NCI-H524 treated with DMSO at 0.1 percent for 48 hours (cell line): Measurements from ENCODE around the gene OTUD7B.

ENCODE experiments used
- DNase-seq: peaks from one replicate; lab custom pipeline; 2025; lab: John Stamatoyannopoulos, UW

OTUD7B gene

DNA sequence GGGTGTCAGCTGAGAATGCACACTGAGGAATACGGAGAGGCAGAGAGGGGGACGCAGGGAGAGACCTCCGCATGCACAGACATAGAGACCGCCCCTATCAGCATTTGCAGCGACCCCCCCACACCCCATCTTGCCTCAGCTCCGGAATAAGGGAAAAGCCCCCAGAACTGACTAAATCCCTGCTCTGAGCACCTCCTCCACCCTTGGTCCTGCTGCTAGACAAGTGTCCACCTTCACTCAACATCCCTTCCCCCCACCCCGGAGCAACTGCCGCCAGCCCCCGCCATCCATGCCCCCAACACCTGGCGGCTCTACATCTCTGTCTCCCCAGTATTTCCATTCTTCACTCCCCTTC lies 93.7 kb downstream of the OTUD7B start:
- no peak for DNase-seq

- no peak for DNase-seq
Observed at GRCh38 chr1:149916193-149916897, 94.2 kb downstream of the OTUD7B start.

DNA sequence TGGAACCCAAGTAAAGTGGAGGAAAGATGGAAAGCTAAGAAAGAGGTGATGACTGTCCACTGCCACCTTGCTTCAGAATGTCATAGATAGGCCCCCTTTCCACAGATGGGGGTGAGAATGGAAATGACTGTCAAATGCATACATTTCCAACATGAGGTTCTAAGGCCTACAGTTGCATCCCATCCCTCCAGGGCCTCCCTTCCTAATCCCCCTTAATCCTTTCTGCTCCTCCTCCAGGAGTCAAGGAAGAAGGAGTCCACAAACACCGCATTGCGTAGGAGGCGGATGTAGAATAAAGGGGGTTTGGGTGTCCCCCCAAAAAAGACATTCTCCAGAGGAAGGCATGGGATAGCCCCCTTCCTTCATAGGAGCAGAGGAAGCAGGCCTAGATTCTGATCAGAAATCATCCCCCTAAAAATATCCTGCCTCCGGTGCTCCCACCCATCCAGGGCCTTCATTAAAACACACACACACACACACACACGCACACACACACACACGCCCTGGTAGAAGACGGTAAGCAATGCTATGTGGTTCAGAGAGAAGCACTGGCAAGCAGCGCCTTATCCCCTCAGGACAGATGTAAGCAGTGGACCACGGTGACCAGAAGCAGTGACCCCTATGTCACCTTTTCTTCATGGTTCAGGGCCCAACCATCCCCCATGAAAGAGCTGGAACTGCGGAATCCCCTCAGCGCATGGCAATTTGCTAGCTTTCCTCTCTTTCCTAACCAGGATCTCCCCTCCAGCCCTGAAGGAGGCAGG lies 94.9 kb downstream of the OTUD7B start:
- no peak for DNase-seq

GRCh38 chr1:149914545-149914944 lies 96.0 kb downstream of the OTUD7B start:
- no peak for DNase-seq

- DNase-seq = no peak
Observed at GRCh38 chr1:149906570-149907075, 103.9 kb downstream of the OTUD7B start.

DNA sequence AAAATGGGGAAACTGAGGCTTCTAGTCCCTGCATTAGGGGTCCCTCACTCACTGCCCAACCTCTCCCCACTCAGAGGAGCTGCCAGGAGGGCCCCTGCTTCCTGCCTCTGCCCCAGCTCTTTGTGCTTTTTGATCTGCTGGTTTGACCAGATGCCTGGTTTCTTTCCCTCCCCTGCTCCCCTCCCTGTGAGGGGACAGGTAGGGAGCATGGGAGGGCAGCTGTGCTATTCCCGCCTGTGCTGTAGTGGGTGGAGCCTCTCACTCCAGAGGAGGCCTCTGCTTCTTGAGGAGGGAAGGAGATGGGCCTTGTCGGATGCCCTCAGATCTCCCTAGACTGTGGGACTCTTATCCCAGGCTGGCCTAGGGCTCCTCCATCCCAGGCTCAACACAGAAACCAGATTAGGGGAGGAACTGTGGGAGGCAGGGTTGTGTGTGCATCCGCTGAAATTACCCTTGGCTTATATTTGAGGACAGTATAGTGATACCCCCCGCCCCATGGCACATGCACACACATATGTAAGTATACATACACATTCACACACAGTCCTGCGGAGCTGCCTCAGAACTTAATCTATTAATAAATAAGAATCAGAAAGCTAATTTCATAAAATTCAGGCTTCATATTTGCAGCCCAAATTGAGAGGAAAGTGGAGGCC lies 106.6 kb downstream of the OTUD7B start:
- no peak for DNase-seq

DNA sequence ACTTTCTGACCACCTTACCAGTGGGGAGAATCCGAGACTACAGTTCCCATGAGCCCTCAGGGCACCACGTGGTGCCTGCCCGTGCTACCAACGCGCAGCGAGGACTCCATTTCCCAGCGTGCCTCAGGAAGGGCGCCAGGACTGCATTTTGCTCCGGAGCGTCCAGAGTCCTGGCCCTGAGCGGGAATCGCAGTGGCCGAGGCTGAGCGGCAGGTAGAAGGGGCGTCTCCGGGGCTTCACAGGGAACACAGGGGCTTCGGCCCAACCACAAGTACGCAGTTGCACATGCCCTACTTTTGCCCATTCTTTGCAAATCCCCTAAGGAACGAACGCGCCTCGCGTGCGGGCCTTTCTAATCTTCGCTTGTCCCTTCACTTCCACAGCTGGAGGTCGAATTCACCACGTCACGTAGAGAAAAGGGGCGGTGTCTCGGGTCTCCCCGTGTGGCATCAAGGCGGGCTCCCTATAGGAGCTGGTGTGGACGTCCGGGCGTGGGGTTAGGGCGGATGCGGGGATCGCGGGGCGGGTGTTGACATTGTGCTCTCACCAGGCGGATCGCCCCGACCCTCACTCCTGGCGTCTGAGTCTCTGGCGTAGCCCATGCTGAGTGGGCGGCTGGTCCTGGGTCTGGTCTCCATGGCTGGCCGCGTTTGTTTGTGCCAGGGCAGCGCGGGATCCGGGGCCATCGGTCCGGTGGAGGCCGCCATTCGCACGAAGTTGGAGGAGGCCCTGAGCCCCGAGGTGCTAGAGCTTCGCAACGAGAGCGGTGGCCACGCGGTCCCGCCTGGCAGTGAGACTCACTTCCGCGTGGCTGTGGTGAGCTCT lies 110.9 kb downstream of the OTUD7B start, which contains the start of gene BOLA1:
TSS of gene BOLA1 (plus strand) at position 109 of the 825 bp plus-strand sequence. CDS start at position 601, 492 bp downstream.
- peak; percentile 16 for DNase-seq

GRCh38 chr1:149896575-149896974 lies 114.0 kb downstream of the OTUD7B start:
- no peak for DNase-seq

DNA sequence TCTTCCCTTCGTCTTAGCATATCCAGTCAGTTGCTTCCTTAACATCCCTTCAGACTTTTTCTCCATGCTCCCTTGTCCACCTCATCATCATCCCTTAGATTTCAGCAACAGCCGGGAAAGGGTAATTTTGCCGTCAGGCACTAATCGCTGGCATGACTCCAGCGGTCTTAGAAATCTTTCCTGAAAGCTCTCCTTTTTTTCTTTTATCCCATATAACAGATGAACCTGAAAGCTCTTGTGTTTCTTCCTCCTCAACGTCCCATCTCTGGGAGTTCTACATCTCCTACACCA lies 121.6 kb downstream of the OTUD7B start:
- no peak for DNase-seq

- peak; percentile 61 for DNase-seq
Observed at GRCh38 chr1:149888247-149888998, 122.1 kb downstream of the OTUD7B start.
